ENCODE measurements around the gene SIN3A. TPM values are rescaled to one million over a fixed set of nuclear protein-coding genes. Genes with fewer than 3 reads are reported as not detected.
"Not testable (repeated sequence)": the region's sequence is repeated elsewhere in the genome, so short reads cannot be mapped to it uniquely, and the experiment has no call there.

SIN3A gene
- total and polyA plus RNA-seq, 10 donors, result 8.2 to 90.2 (median 79.7) TPM

DNA sequence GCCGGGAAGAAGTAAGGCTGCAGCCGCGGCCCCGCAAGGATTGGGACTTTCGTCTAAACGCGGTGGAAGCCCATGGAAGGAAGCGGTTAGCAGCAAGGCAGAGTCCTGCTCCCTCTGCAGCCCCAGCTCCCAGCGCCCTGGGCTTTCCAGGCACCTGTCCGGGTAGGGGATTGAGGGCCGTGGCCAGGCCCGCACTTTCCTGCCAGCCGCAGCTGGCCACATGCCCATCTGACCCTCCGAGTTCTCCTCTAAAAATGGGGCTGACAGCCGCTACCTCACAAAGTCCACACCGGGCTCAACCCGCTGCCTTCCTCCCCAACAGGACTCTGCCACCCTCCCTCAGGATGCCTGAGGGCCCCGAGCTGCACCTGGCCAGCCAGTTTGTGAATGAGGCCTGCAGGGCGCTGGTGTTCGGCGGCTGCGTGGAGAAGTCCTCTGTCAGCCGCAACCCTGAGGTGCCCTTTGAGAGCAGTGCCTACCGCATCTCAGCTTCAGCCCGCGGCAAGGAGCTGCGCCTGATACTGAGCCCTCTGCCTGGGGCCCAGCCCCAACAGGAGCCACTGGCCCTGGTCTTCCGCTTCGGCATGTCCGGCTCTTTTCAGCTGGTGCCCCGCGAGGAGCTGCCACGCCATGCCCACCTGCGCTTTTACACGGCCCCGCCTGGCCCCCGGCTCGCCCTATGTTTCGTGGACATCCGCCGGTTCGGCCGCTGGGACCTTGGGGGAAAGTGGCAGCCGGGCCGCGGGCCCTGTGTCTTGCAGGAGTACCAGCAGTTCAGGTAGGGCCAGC is 102.7 kb downstream of the SIN3A start:
- DNase-seq, result peak; percentile 78
- TF ChIP-seq, protein P1, sequence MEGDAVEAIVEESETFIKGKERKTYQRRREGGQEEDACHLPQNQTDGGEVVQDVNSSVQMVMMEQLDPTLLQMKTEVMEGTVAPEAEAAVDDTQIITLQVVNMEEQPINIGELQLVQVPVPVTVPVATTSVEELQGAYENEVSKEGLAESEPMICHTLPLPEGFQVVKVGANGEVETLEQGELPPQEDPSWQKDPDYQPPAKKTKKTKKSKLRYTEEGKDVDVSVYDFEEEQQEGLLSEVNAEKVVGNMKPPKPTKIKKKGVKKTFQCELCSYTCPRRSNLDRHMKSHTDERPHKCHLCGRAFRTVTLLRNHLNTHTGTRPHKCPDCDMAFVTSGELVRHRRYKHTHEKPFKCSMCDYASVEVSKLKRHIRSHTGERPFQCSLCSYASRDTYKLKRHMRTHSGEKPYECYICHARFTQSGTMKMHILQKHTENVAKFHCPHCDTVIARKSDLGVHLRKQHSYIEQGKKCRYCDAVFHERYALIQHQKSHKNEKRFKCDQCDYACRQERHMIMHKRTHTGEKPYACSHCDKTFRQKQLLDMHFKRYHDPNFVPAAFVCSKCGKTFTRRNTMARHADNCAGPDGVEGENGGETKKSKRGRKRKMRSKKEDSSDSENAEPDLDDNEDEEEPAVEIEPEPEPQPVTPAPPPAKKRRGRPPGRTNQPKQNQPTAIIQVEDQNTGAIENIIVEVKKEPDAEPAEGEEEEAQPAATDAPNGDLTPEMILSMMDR (IDR thresholded peaks at IDR 0.05 in 8 of 11, conservative IDR thresholded peaks at IDR 0.05 in 3 of 11), result no peak
- TF ChIP-seq POLR2AphosphoS5 (IDR thresholded peaks at IDR 0.05) (peak in 2 of 3 donors; percentile 28 to 68), POLR2A (IDR thresholded peaks at IDR 0.05) (no peak)
- intact Hi-C loops (cut with DNase I; ENCODE audit: low total_unique reads), result no loop called here

GRCh38 chr15:75348034-75348561 is 103.4 kb downstream of the SIN3A start:
- H3K27me3 ChIP-seq (replicated peaks in 1 of 7), result peaks cover 0 to 31% (median 0%) of the 10 kb centered on the region in 7 donors
- peak overlapping the region; percentile 47 to 91 (median 74) for H3K4me3 ChIP-seq
- intact Hi-C loops (cut with DNase I; ENCODE audit: low total_unique reads), result no loop called here
- no peak for DNase-seq
- H3K27ac ChIP-seq, result peak overlapping the region in 7 of 8 donors; percentile 31 to 87 (median 76)
- 2 to 9% (median 5%) methylated on average over 10 to 45 of the region's 45 CpGs for whole genome bisulfite sequencing, 5 donors
- H3K9me3 ChIP-seq, result peaks cover 0 to 27% (median 16%) of the 10 kb centered on the region in 8 donors
- H3K36me3 ChIP-seq, result peaks cover 0 to 16% (median 0%) of the 10 kb centered on the region in 6 donors
- H3K4me1 ChIP-seq, result peaks cover 4 to 67% (median 43%) of the 10 kb centered on the region in 6 donors
- TF ChIP-seq, protein P1 (IDR thresholded peaks at IDR 0.05 in 8 of 11, conservative IDR thresholded peaks at IDR 0.05 in 3 of 11), result no peak
- TF ChIP-seq POLR2AphosphoS5 (IDR thresholded peaks at IDR 0.05), result no peak
- TF ChIP-seq POLR2A (IDR thresholded peaks at IDR 0.05), result no peak

More for the DNA sequence above, 102.7 kb downstream of the SIN3A start:
- peaks cover 0 to 21% (median under 1%) of the 10 kb centered on the region in 6 donors for H3K36me3 ChIP-seq
- peak overlapping the region in 5 of 8 donors; percentile 73 to 87 (median 77) for H3K27ac ChIP-seq
- peaks cover 0 to 31% (median 0%) of the 10 kb centered on the region in 7 donors for H3K27me3 ChIP-seq (replicated peaks in 1 of 7)
- H3K4me3 ChIP-seq, result peak overlapping the region; percentile 47 to 91 (median 74)
- peaks cover 0 to 27% (median 16%) of the 10 kb centered on the region in 8 donors for H3K9me3 ChIP-seq
- peaks cover 4 to 61% (median 43%) of the 10 kb centered on the region in 6 donors for H3K4me1 ChIP-seq
- WGBS, 5 donors, result 40 to 59% (median 50%) methylated on average over 21 to 46 of the region's 46 CpGs

DNA sequence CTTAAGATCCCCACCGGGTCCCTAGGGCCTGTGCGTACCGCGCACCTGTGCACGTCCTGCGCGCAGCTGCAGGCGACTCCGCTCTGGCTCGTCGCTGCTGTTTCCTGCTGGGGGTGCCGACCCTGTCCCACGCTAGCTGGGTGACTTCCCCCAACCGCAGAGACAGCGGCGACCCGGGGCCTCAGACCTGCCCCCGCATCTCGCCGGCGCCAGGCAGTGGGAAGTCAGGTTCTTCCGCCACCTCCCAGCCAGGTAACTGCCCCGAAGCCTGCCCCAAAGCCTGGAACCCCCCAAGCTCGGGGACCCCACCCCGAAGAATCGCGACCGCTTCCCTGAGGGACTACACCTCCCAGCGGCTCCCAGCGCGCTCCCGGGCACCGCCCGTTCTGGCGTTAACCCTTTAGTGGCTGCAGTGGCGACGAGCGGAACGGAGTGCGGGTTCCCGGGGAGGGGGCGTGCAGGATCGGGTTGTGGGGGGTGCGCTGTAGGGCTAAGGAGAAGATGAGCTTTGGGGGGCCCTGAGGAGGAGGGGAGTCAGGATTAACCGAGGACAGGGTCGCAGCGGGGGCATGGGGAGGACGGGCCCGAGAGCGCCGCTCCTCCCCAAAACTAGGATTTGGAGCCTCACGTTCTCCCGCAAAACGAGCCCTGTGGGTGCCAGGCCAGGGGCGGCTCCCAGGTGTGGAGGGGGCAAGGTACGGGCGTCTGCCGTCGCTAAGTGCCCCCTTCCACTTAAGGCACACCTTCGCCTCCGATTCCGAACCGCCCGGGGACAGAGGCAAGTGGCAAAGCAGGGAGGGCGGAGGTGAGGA is 104.1 kb downstream of the SIN3A start:
- intact Hi-C loops (cut with DNase I; ENCODE audit: low total_unique reads), result no loop called here
- H3K4me1 ChIP-seq, result peaks cover 4 to 67% (median 43%) of the 10 kb centered on the region in 6 donors
- peak overlapping the region; percentile 22 to 87 (median 74) for H3K27ac ChIP-seq
- H3K27me3 ChIP-seq (replicated peaks in 1 of 7), result peaks cover 0 to 31% (median 0%) of the 10 kb centered on the region in 7 donors
- peaks cover 0 to 27% (median 16%) of the 10 kb centered on the region in 8 donors for H3K9me3 ChIP-seq
- H3K4me3 ChIP-seq, result peak overlapping the region; percentile 47 to 91 (median 74)
- TF ChIP-seq POLR2AphosphoS5 (IDR thresholded peaks at IDR 0.05), result peak; percentile 82 to 90 (median 88)
- TF ChIP-seq POLR2A (IDR thresholded peaks at IDR 0.05), result no peak
- peaks cover 0 to 12% (median 0%) of the 10 kb centered on the region in 6 donors for H3K36me3 ChIP-seq
- DNase-seq, result peak; percentile 94
- 0 to 1% (median 1%) methylated on average over 48 to 65 of the region's 65 CpGs for WGBS, 5 donors

DNA sequence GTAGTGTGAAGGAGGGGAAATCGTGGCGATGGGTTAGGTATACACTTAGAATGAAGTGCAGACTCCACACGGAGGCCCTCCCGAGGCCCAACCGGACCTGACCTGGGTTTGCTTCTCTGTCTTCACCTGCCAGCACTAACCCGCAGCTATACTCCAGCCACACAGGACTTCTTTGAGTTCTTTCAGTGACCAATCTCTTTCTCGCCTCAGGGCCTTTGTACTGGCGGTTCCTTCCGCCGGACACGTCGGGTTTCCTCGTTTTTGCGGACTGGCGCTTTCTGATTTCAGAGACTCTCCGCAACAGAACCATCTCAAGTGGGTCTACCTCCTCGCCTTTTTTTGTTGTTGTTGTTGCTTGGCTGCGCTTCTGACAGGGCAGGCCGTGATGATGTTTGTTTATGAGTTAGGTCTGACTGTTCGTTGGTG is 104.7 kb downstream of the SIN3A start, which contains the start of gene NEIL1:
TSS of gene NEIL1 (plus strand) at position 244 of the 426 bp plus-strand sequence. CDS start 1,867 bp downstream, outside the sequence.
- Histone ChIP-seq H3K36me3 (peaks cover 0 to 6% (median 0%) of the 10 kb centered on the region in 6 donors), H3K9me3 (peaks cover 0 to 27% (median 16%) of the 10 kb centered on the region in 8 donors), H3K27me3 (replicated peaks in 1 of 7) (peaks cover 0 to 31% (median 0%) of the 10 kb centered on the region in 7 donors), H3K4me3 (peak within 1 kb of the TSS; percentile 47 to 91 (median 74)), H3K27ac (peak within 1 kb of the TSS; percentile 22 to 87 (median 74)), H3K4me1 (peaks cover 4 to 67% (median 43%) of the 10 kb centered on the region in 6 donors)
- TF ChIP-seq POLR2A (IDR thresholded peaks at IDR 0.05) (no peak), POLR2AphosphoS5 (IDR thresholded peaks at IDR 0.05) (no peak)
- TF ChIP-seq, protein P1 (IDR thresholded peaks at IDR 0.05 in 8 of 11, conservative IDR thresholded peaks at IDR 0.05 in 3 of 11), result no peak
- DNase-seq, result no peak
- WGBS, 5 donors, result 9 to 18% (median 13%) methylated on average over 20 of the region's 20 CpGs
- intact Hi-C loops (cut with DNase I; ENCODE audit: low total_unique reads), result no loop called here

- H3K27ac ChIP-seq; intact Hi-C loops (cut with DNase I; ENCODE audit: low total_unique reads); H3K4me3 ChIP-seq; H3K9me3 ChIP-seq: not testable (repeated sequence)
- WGBS, 5 donors, result 42 to 58% (median 52%) methylated on average over 8 of the region's 8 CpGs
- Histone ChIP-seq H3K27me3 (replicated peaks in 1 of 7) (peaks cover 0 to 29% (median 0%) of the 10 kb centered on the region in 7 donors), H3K36me3 (peaks cover 0 to 30% (median 15%) of the 10 kb centered on the region in 6 donors), H3K4me1 (peaks cover under 1 to 46% (median 28%) of the 10 kb centered on the region in 6 donors)
- peak; percentile 24 for DNase-seq
Observed at GRCh38 chr15:75343953-75344352, 107.5 kb downstream of the SIN3A start.

All from spleen (tissue), 11 donors.